ENCODE measurements around the gene TRHDE. TPM values are rescaled to one million over a fixed set of nuclear protein-coding genes. Genes with fewer than 3 reads are reported as not detected.
"Not testable (repeated sequence)": the region's sequence is repeated elsewhere in the genome, so short reads cannot be mapped to it uniquely, and the experiment has no call there.

Gene TRHDE
- total RNA-seq, 5 donors from 2014 or later (not counting 1 experiment from before 2014, with no cell fraction given) = 0.23 TPM; not detected in 4

GRCh38 chr12:72647139-72647538, 375.0 kb downstream of the TRHDE start:
- Histone ChIP-seq H3K9me3 (peaks cover 2% of the 10 kb centered on the region), H3K4me1 (ENCODE audit: control insufficient read depth in 1 of 2, extremely low read depth in 1 of 2, insufficient read depth in 2 of 2, low read length in 2 of 2) (no peaks in the 10 kb centered on the region), H3K4me3 (ENCODE audit: control insufficient read depth in 1 of 2, extremely low read depth in 1 of 2, low read length in 1 of 2) (no peak overlapping the region), H3K27ac (ENCODE audit: low read length) (no peak overlapping the region), H3K36me3 (ENCODE audit: control insufficient read depth in 2 of 2, extremely low read depth in 1 of 2, insufficient read depth in 1 of 2, low read length in 1 of 2) (no peaks in the 10 kb centered on the region), H3K27me3 (replicated peaks in 1 of 2; ENCODE audit: control insufficient read depth in 2 of 2, extremely low read depth in 1 of 2, insufficient read depth in 2 of 2, low read length in 1 of 2) (no peaks in the 10 kb centered on the region)
- Mint-ChIP-seq H3K27me3 (no peaks in the 10 kb centered on the region), H3K36me3 (no peaks in the 10 kb centered on the region), H3K9me3 (peaks cover 4 to 16% (median 14%) of the 10 kb centered on the region in 3 donors), H3K27ac (no peak overlapping the region), H3K4me3 (no peak overlapping the region), H3K4me1 (no peaks in the 10 kb centered on the region)
- CTCF ChIA-PET = no interaction called here
- ATAC-seq (replicated peaks in 1 of 4) = no peak
- no peak for DNase-seq
- POLR2A ChIA-PET = no interaction called here

- Mint-ChIP-seq H3K4me1 (no peaks in the 10 kb centered on the region), H3K36me3 (no peaks in the 10 kb centered on the region), H3K27ac (no peak overlapping the region), H3K27me3 (no peaks in the 10 kb centered on the region), H3K4me3 (no peak overlapping the region), H3K9me3 (peaks cover 0 to 13% (median 3%) of the 10 kb centered on the region in 3 donors)
- Histone ChIP-seq H3K27me3 (replicated peaks in 1 of 2; ENCODE audit: control insufficient read depth in 2 of 2, extremely low read depth in 1 of 2, insufficient read depth in 2 of 2, low read length in 1 of 2) (no peaks in the 10 kb centered on the region), H3K27ac (ENCODE audit: low read length) (no peak overlapping the region), H3K9me3 (no peaks in the 10 kb centered on the region), H3K4me1 (ENCODE audit: control insufficient read depth in 1 of 2, extremely low read depth in 1 of 2, insufficient read depth in 2 of 2, low read length in 2 of 2) (no peaks in the 10 kb centered on the region), H3K36me3 (ENCODE audit: control insufficient read depth in 2 of 2, extremely low read depth in 1 of 2, insufficient read depth in 1 of 2, low read length in 1 of 2) (no peaks in the 10 kb centered on the region), H3K4me3 (ENCODE audit: control insufficient read depth in 1 of 2, extremely low read depth in 1 of 2, low read length in 1 of 2) (no peak overlapping the region)
- CTCF ChIA-PET = no interaction called here
- DNase-seq (no peak), ATAC-seq (replicated peaks in 1 of 4) (no peak)
- POLR2A ChIA-PET = no interaction called here
Observed at GRCh38 chr12:72658615-72659014, 386.4 kb downstream of the TRHDE start.

- H3K27me3 ChIP-seq (replicated peaks in 1 of 2; ENCODE audit: control insufficient read depth in 2 of 2, extremely low read depth in 1 of 2, insufficient read depth in 2 of 2, low read length in 1 of 2); H3K4me1 Mint-ChIP-seq; H3K27ac Mint-ChIP-seq; DNase-seq; H3K27ac ChIP-seq (ENCODE audit: low read length); H3K36me3 Mint-ChIP-seq; H3K4me1 ChIP-seq (ENCODE audit: control insufficient read depth in 1 of 2, extremely low read depth in 1 of 2, insufficient read depth in 2 of 2, low read length in 2 of 2); H3K27me3 Mint-ChIP-seq; H3K4me3 Mint-ChIP-seq; H3K9me3 ChIP-seq; H3K9me3 Mint-ChIP-seq; POLR2A ChIA-PET; ATAC-seq (replicated peaks in 1 of 4); H3K36me3 ChIP-seq (ENCODE audit: control insufficient read depth in 2 of 2, extremely low read depth in 1 of 2, insufficient read depth in 1 of 2, low read length in 1 of 2); H3K4me3 ChIP-seq (ENCODE audit: control insufficient read depth in 1 of 2, extremely low read depth in 1 of 2, low read length in 1 of 2); CTCF ChIA-PET: not testable (repeated sequence)
- WGBS (ENCODE audit: insufficient coverage) = no CpG with 5 or more reads among the region's 7 CpGs
Observed at GRCh38 chr12:72660174-72660573, 388.0 kb downstream of the TRHDE start.

GRCh38 chr12:72673853-72674252, 401.7 kb downstream of the TRHDE start:
- no peak for ATAC-seq (replicated peaks in 1 of 4)
- Histone ChIP-seq H3K4me3 (ENCODE audit: control insufficient read depth in 1 of 2, extremely low read depth in 1 of 2, low read length in 1 of 2) (no peak overlapping the region), H3K27ac (ENCODE audit: low read length) (no peak overlapping the region), H3K4me1 (ENCODE audit: control insufficient read depth in 1 of 2, extremely low read depth in 1 of 2, insufficient read depth in 2 of 2, low read length in 2 of 2) (no peaks in the 10 kb centered on the region), H3K36me3 (ENCODE audit: control insufficient read depth in 2 of 2, extremely low read depth in 1 of 2, insufficient read depth in 1 of 2, low read length in 1 of 2) (no peaks in the 10 kb centered on the region), H3K9me3 (no peaks in the 10 kb centered on the region), H3K27me3 (replicated peaks in 1 of 2; ENCODE audit: control insufficient read depth in 2 of 2, extremely low read depth in 1 of 2, insufficient read depth in 2 of 2, low read length in 1 of 2) (no peaks in the 10 kb centered on the region)
- H3K9me3 Mint-ChIP-seq = peaks cover 4 to 6% (median 5%) of the 10 kb centered on the region in 3 donors
- no peaks in the 10 kb centered on the region for H3K27me3 Mint-ChIP-seq
- no peaks in the 10 kb centered on the region for H3K4me1 Mint-ChIP-seq
- CTCF ChIA-PET = no interaction called here
- WGBS (ENCODE audit: insufficient coverage) = 25% methylated on average over 2 of the region's 4 CpGs
- no peaks in the 10 kb centered on the region for H3K36me3 Mint-ChIP-seq
- POLR2A ChIA-PET = no interaction called here
- DNase-seq = no peak
- H3K4me3 Mint-ChIP-seq = no peak overlapping the region
- H3K27ac Mint-ChIP-seq = no peak overlapping the region

- POLR2A ChIA-PET = no interaction called here
Observed at GRCh38 chr12:72676556-72676955, 404.4 kb downstream of the TRHDE start.

GRCh38 chr12:72677139-72677538, 405.0 kb downstream of the TRHDE start:
- ChIA-PET POLR2A (no interaction called here), CTCF (no interaction called here)
- no peaks in the 10 kb centered on the region for H3K4me1 ChIP-seq (ENCODE audit: control insufficient read depth in 1 of 2, extremely low read depth in 1 of 2, insufficient read depth in 2 of 2, low read length in 2 of 2)
- Mint-ChIP-seq H3K27me3 (no peaks in the 10 kb centered on the region), H3K4me3 (no peak overlapping the region), H3K27ac (no peak overlapping the region), H3K9me3 (peaks cover 7 to 12% (median 8%) of the 10 kb centered on the region in 3 donors), H3K4me1 (no peaks in the 10 kb centered on the region), H3K36me3 (no peaks in the 10 kb centered on the region)
- H3K36me3 ChIP-seq (ENCODE audit: control insufficient read depth in 2 of 2, extremely low read depth in 1 of 2, insufficient read depth in 1 of 2, low read length in 1 of 2) = no peaks in the 10 kb centered on the region
- no peak overlapping the region for H3K27ac ChIP-seq (ENCODE audit: low read length)
- H3K4me3 ChIP-seq (ENCODE audit: control insufficient read depth in 1 of 2, extremely low read depth in 1 of 2, low read length in 1 of 2) = no peak overlapping the region
- DNase-seq (no peak), ATAC-seq (replicated peaks in 1 of 4) (no peak)
- no peaks in the 10 kb centered on the region for H3K9me3 ChIP-seq
- no peaks in the 10 kb centered on the region for H3K27me3 ChIP-seq (replicated peaks in 1 of 2; ENCODE audit: control insufficient read depth in 2 of 2, extremely low read depth in 1 of 2, insufficient read depth in 2 of 2, low read length in 1 of 2)

More at GRCh38 chr12:72676556-72676955, 404.4 kb downstream of the TRHDE start:
- ATAC-seq (replicated peaks in 1 of 4) = no peak
- Mint-ChIP-seq H3K4me1 (no peaks in the 10 kb centered on the region), H3K27me3 (no peaks in the 10 kb centered on the region), H3K36me3 (no peaks in the 10 kb centered on the region), H3K9me3 (peaks cover 4 to 9% (median 8%) of the 10 kb centered on the region in 3 donors), H3K4me3 (no peak overlapping the region), H3K27ac (no peak overlapping the region)
- WGBS (ENCODE audit: insufficient coverage) = no CpG with 5 or more reads among the region's 1 CpG
- H3K36me3 ChIP-seq (ENCODE audit: control insufficient read depth in 2 of 2, extremely low read depth in 1 of 2, insufficient read depth in 1 of 2, low read length in 1 of 2) = no peaks in the 10 kb centered on the region
- CTCF ChIA-PET = no interaction called here
- H3K4me1 ChIP-seq (ENCODE audit: control insufficient read depth in 1 of 2, extremely low read depth in 1 of 2, insufficient read depth in 2 of 2, low read length in 2 of 2) = no peaks in the 10 kb centered on the region
- H3K27ac ChIP-seq (ENCODE audit: low read length) = no peak overlapping the region
- no peaks in the 10 kb centered on the region for H3K9me3 ChIP-seq
- no peak for DNase-seq
- H3K4me3 ChIP-seq (ENCODE audit: control insufficient read depth in 1 of 2, extremely low read depth in 1 of 2, low read length in 1 of 2) = no peak overlapping the region
- H3K27me3 ChIP-seq (replicated peaks in 1 of 2; ENCODE audit: control insufficient read depth in 2 of 2, extremely low read depth in 1 of 2, insufficient read depth in 2 of 2, low read length in 1 of 2) = no peaks in the 10 kb centered on the region

GRCh38 chr12:72677846-72678245, 405.7 kb downstream of the TRHDE start:
- no peaks in the 10 kb centered on the region for H3K9me3 ChIP-seq
- Mint-ChIP-seq H3K36me3 (no peaks in the 10 kb centered on the region), H3K9me3 (peaks cover 8 to 15% (median 10%) of the 10 kb centered on the region in 3 donors), H3K4me3 (no peak overlapping the region), H3K27ac (no peak overlapping the region), H3K4me1 (no peaks in the 10 kb centered on the region), H3K27me3 (no peaks in the 10 kb centered on the region)
- DNase-seq = no peak
- no peaks in the 10 kb centered on the region for H3K36me3 ChIP-seq (ENCODE audit: control insufficient read depth in 2 of 2, extremely low read depth in 1 of 2, insufficient read depth in 1 of 2, low read length in 1 of 2)
- H3K4me3 ChIP-seq (ENCODE audit: control insufficient read depth in 1 of 2, extremely low read depth in 1 of 2, low read length in 1 of 2) = no peak overlapping the region
- no peak overlapping the region for H3K27ac ChIP-seq (ENCODE audit: low read length)
- no peak for ATAC-seq (replicated peaks in 1 of 4)
- ChIA-PET CTCF (no interaction called here), POLR2A (no interaction called here)
- WGBS (ENCODE audit: insufficient coverage) = 33% methylated on average over 1 of the region's 2 CpGs
- H3K4me1 ChIP-seq (ENCODE audit: control insufficient read depth in 1 of 2, extremely low read depth in 1 of 2, insufficient read depth in 2 of 2, low read length in 2 of 2) = no peaks in the 10 kb centered on the region
- no peaks in the 10 kb centered on the region for H3K27me3 ChIP-seq (replicated peaks in 1 of 2; ENCODE audit: control insufficient read depth in 2 of 2, extremely low read depth in 1 of 2, insufficient read depth in 2 of 2, low read length in 1 of 2)

Data from T-cell (primary cell).